ENCODE measurements around the gene CD7. TPM values are rescaled to one million over a fixed set of nuclear protein-coding genes. Genes with fewer than 3 reads are reported as not detected.

Gene CD7
- total RNA-seq, 1 donor from 2014 or later, result 7.1 TPM

DNA sequence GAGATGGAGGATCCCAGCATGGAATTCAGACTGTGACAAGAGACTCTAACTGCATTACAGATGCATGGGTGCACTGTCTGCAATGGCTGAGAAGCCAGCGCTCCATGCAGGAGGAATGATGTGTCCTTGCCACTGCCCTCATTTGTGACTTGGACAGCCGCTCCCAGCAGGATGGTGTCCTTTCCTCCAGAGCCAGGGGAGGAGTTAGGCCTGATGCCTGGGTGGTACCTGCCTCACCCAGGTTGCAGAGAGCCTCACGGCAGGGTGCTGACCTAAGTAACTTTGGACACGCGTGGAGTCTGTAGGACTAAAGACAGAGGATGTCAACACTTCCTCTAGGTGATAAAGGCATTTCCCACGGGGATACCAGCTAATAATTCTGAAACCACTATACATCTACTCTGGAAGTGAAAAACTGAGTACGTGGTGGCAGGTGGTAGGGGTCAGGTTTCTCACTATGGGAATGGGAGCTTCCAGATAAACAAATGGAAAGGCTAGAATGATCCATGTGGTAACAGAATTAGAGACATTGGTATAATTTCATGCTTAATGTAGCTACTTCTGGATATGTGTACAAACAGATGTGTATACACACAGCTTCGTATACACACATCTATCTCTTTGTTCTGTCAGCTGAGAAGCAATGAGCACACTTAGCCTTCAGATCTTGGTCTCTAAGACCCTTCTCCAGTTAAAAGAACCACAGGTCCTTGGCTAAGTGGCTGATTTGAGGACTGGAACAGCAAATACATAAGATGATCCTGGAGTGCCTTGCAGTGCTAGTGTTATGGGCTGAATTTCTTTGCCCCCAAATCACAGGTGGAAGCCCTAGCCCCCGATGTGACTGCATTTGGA lies 30.2 kb downstream of the CD7 start:
- H3K4me1 ChIP-seq, result peaks cover 57% of the 10 kb centered on the region
- no peaks in the 10 kb centered on the region for H3K9me3 ChIP-seq
- TF ChIP-seq, protein P1, sequence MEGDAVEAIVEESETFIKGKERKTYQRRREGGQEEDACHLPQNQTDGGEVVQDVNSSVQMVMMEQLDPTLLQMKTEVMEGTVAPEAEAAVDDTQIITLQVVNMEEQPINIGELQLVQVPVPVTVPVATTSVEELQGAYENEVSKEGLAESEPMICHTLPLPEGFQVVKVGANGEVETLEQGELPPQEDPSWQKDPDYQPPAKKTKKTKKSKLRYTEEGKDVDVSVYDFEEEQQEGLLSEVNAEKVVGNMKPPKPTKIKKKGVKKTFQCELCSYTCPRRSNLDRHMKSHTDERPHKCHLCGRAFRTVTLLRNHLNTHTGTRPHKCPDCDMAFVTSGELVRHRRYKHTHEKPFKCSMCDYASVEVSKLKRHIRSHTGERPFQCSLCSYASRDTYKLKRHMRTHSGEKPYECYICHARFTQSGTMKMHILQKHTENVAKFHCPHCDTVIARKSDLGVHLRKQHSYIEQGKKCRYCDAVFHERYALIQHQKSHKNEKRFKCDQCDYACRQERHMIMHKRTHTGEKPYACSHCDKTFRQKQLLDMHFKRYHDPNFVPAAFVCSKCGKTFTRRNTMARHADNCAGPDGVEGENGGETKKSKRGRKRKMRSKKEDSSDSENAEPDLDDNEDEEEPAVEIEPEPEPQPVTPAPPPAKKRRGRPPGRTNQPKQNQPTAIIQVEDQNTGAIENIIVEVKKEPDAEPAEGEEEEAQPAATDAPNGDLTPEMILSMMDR (IDR thresholded peaks at IDR 0.05), result no peak
- no peaks in the 10 kb centered on the region for H3K36me3 ChIP-seq
- H3K27me3 ChIP-seq (ENCODE audit: low read depth), result no peaks in the 10 kb centered on the region
- no peak overlapping the region for H3K4me3 ChIP-seq
- ATAC-seq, result no peak
- H3K27ac ChIP-seq, result peak overlapping the region; percentile 71
- no peak for DNase-seq
- intact Hi-C loops (cut with DNase I), result no loop called here

DNA sequence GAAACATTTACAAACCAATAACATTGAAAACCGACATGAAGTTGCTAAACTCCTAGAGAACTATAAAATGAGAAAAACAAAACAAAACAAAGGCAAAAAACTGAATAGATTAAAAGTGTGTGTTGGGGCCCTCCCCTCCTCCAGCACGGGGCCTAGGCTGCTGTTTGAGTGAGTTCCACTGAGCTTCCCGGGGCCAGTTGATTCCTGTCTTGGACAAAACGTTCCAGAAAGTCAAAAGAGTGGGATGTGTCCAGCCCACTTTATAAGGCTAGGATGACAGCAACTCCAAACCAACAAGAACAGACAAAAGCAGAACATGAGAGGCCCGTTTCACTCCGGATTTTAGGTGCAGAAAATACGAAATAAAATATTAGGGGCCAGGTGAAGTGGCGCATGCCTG lies 32.3 kb downstream of the CD7 start:
- Histone ChIP-seq H3K36me3 (no peaks in the 10 kb centered on the region), H3K4me3 (no peak overlapping the region), H3K27ac (no peak overlapping the region), H3K4me1 (peaks cover 59% of the 10 kb centered on the region), H3K9me3 (no peaks in the 10 kb centered on the region), H3K27me3 (ENCODE audit: low read depth) (no peaks in the 10 kb centered on the region)
- intact Hi-C loops (cut with DNase I), result no loop called here
- TF ChIP-seq, protein P1 (IDR thresholded peaks at IDR 0.05), result no peak
- ATAC-seq (no peak), DNase-seq (no peak)

DNA sequence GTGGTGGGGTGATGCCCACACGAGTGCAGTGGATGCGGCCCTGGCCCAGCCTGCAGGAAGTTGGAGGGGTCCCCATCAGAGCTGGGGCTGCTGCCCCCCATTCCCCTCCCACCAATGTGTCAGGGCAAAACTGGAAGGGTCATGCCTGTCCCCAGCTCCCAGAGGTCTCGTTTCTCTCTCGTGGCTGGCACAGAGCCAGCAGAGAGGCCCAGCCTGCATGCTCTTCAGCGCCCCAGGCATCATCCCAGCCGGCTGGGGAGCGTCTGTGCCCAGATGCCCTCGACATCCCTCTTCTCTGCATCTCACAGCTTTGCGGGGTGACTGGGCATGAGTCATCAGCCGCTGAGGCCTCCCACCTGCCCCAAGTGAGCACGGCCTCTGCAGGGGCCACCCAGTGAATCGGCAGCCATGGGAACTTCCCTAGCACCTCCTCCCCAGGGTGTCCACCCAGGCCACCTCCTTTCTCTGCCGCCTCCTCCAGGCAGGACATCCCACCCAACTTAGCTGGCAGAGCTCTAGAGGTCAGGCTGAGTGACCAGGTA lies 34.1 kb downstream of the CD7 start:
- no peak for DNase-seq
- no peak for ATAC-seq
- Histone ChIP-seq H3K9me3 (no peaks in the 10 kb centered on the region), H3K27ac (no peak overlapping the region), H3K27me3 (ENCODE audit: low read depth) (no peaks in the 10 kb centered on the region), H3K4me1 (peaks cover 42% of the 10 kb centered on the region), H3K36me3 (no peaks in the 10 kb centered on the region), H3K4me3 (no peak overlapping the region)
- TF ChIP-seq, protein P1 (IDR thresholded peaks at IDR 0.05), result no peak
- intact Hi-C loops (cut with DNase I), result no loop called here

DNA sequence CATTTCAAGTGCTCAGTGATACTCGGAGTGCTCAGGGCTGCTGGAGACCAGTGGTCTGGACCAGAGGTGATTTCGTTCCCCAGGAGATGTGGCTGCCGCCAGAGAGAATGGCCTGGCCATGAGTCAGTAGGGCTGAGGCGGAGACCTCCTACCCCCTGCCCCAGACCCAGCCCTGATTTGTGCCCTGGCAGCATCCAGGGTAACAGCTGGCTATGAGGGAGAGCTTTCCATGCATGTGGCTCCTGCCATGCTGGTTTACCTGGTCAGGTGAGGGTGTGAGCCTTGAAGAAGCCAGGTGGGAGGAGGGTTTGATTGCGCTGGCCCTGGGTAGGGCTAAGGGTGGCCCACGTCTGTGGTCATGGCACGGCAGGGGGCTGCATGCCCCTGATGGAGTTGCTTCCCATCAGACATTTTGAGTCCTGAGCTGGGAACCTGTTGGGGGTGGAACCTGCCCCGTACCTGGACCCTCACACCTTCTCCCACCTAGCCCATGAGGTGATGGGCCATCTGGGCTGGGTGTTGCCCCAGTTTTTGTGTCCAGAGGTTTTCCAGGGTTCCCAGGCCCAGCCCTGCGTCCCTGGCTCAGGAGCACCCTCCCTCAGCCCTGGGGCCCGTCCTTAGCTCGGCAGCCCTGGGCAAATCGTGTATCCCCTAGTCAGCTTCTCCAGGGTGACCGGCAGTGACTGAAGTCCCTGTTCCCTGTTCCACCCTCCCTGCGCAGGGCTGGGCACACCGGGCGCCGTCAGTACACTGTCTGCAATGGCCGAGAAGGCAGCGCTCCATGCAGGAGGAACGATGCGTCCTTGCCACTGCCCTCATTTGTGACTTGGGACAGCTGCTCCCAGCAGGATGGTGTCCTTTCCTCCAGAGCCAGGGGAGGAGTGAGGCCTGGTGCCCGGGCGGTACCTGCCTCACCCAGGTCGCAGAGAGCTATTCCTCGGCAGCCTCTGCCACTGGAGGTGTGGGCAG lies 34.9 kb downstream of the CD7 start:
- Histone ChIP-seq H3K9me3 (no peaks in the 10 kb centered on the region), H3K27ac (peak overlapping the region; percentile 51), H3K4me3 (no peak overlapping the region), H3K4me1 (peaks cover 35% of the 10 kb centered on the region), H3K36me3 (peaks cover 4% of the 10 kb centered on the region), H3K27me3 (ENCODE audit: low read depth) (no peaks in the 10 kb centered on the region)
- DNase-seq (no peak), ATAC-seq (peak; percentile 43)
- TF ChIP-seq, protein P1 (IDR thresholded peaks at IDR 0.05), result no peak
- intact Hi-C loops (cut with DNase I), result no loop called here

DNA sequence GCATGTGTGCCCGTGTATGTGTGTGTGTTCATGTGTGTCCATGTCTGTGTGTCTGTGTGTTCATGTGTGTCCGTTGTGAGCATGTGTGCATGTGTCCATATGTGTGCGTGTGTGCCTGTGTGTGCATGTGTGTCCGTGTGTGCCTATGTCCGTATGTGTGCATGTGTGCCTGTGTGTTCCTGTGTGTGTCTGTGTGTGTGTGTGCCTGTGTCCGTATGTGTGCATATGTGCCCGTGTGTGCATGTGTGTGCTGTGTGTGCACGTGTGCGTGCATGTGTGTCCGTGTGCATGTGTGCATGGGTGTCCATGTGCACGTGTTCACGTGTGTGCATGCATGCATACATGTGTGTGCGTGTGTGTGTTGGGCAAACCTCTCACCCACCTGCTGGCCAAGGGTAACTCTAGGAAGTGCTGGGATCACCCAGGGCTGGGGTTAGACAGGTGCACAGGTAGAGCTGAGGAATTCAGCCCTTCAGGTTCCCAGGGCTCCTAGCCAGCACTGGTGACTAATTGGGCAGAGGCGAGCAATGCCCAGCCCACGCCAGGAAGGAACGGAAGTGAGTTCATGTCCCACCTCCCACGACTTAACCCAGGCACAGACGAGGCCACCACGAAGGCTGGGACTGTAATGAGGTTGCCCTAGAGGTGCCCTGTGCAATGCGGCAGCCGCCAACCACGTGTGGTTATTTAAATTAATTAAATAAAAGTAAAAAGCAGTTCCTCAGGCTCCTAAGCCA lies 35.7 kb downstream of the CD7 start:
- Histone ChIP-seq H3K9me3 (no peaks in the 10 kb centered on the region), H3K36me3 (peaks cover 4% of the 10 kb centered on the region), H3K27me3 (ENCODE audit: low read depth) (no peaks in the 10 kb centered on the region), H3K27ac (peak overlapping the region; percentile 51), H3K4me3 (no peak overlapping the region), H3K4me1 (peaks cover 27% of the 10 kb centered on the region)
- intact Hi-C loops (cut with DNase I), result no loop called here
- DNase-seq (peak; percentile 83), ATAC-seq (peak; percentile 87 to 88)
- TF ChIP-seq, protein P1 (IDR thresholded peaks at IDR 0.05), result no peak
